CD4-positive, alpha-beta T cell treated with Interleukin-15 for 1 hour (primary cell): ENCODE results near the gene ZBED5.

Source experiments
- DNase-seq: peaks from one replicate; pipeline ENCODE4 v3.0.0-alpha.2; 2020

ZBED5 gene

GRCh38 chr11:10878408-10879214, 20.8 kb upstream of the ZBED5 start:
- DNase-seq: peak; percentile 20

GRCh38 chr11:10876158-10876557, 18.3 kb upstream of the ZBED5 start:
- DNase-seq: no peak

- no peak for DNase-seq
Measured at GRCh38 chr11:10875430-10876021, 17.7 kb upstream of the ZBED5 start.

- no peak for DNase-seq
Measured at GRCh38 chr11:10872097-10872496, 14.2 kb upstream of the ZBED5 start.

GRCh38 chr11:10868352-10868751, 10.5 kb upstream of the ZBED5 start:
- DNase-seq: no peak

GRCh38 chr11:10866893-10867331, 9.1 kb upstream of the ZBED5 start:
- DNase-seq: no peak

GRCh38 chr11:10865837-10866270, 8.0 kb upstream of the ZBED5 start:
- no peak for DNase-seq

- DNase-seq: no peak
Measured at GRCh38 chr11:10864688-10865087, 6.8 kb upstream of the ZBED5 start.

GRCh38 chr11:10862446-10862845, 4.6 kb upstream of the ZBED5 start:
- DNase-seq: no peak

GRCh38 chr11:10861799-10862198, 3.9 kb upstream of the ZBED5 start:
- no peak for DNase-seq

GRCh38 chr11:10861047-10861446, 3.2 kb upstream of the ZBED5 start:
- no peak for DNase-seq

- DNase-seq: peak; percentile 45
Measured at GRCh38 chr11:10858439-10859325, 829 bp upstream of the ZBED5 start.

GRCh38 chr11:10857459-10857708, 469 bp downstream of the ZBED5 start:
- DNase-seq: no peak

- peak; percentile 20 for DNase-seq
Measured at GRCh38 chr11:10856689-10857458, 979 bp downstream of the ZBED5 start.

- no peak for DNase-seq
Measured at GRCh38 chr11:10855295-10855694, 2.6 kb downstream of the ZBED5 start.

GRCh38 chr11:10847960-10848860, 9.6 kb downstream of the ZBED5 start:
- no peak for DNase-seq

- DNase-seq: no peak
Measured at GRCh38 chr11:10846660-10847059, 11.2 kb downstream of the ZBED5 start.

- DNase-seq: no peak
Measured at GRCh38 chr11:10845589-10845988, 12.3 kb downstream of the ZBED5 start.

GRCh38 chr11:10844796-10845195, 13.1 kb downstream of the ZBED5 start:
- no peak for DNase-seq

GRCh38 chr11:10844356-10844755, 13.5 kb downstream of the ZBED5 start:
- DNase-seq: no peak

GRCh38 chr11:10838881-10839280, 19.0 kb downstream of the ZBED5 start:
- no peak for DNase-seq

GRCh38 chr11:10838083-10838482, 19.8 kb downstream of the ZBED5 start:
- no peak for DNase-seq
